Pancreas (tissue), 10 donors: ENCODE results near the gene GRAMD1A. TPM values are rescaled to one million over a fixed set of nuclear protein-coding genes. Genes with fewer than 3 reads are reported as not detected.

Experiments used
- ATAC-seq, 4 donors: fragments of 200-7000 bp; cut with Tn5 transposase; one replicate each; pipeline versions ENCODE4 v1.8.0 to v1.9.1; 2020; ENCODE audit warnings: mild to moderate bottlenecking in 4 of 4, moderate library complexity in 4 of 4
- DNase-seq, 6 donors: peaks; one replicate each; pipeline ENCODE4 v3.0.0-alpha.2; 2020
- FAIRE-seq: peaks from 2 replicates; lab custom pipeline; 2012; peaks lifted over from hg19 to GRCh38; lab: Jason Lieb, UNC
- H3K27ac ChIP-seq, 4 donors: fragments of 200-600 bp; sonication (generic); 1 replicate in 3 of 4; 2 replicates in 1 of 4; pipeline versions ENCODE4 v1.5.0 to v1.8.0; 2020
- H3K27me3 ChIP-seq, 4 donors: fragments of 200-600 bp; one replicate each; pipeline ENCODE4 v1.8.0; 2021
- H3K36me3 ChIP-seq, 3 donors: fragments of 200-600 bp; sonication (generic) in 1 of 3; one replicate each; pipeline versions ENCODE4 v1.5.0 to v1.8.0; 2020 to 2021
- H3K4me1 ChIP-seq, 3 donors: fragments of 200-600 bp; one replicate each; pipeline ENCODE4 v1.8.0; 2021
- H3K4me3 ChIP-seq, 4 donors: fragments of 200-600 bp; sonication (generic) in 2 of 4; one replicate each; pipeline versions ENCODE4 v1.5.0 to v1.8.0; 2020 to 2021
- H3K9me3 ChIP-seq, 4 donors: fragments of 200-600 bp; one replicate each; pipeline ENCODE4 v1.8.0; 2021
- WGBS, 2 donors: extraction: QIAGEN DNeasy Blood & Tissue Kit; methylation state at CpG; one replicate each; pipeline ENCODE4 v1.1.7; 2013; 5-methylcytosine and 5-hydroxymethylcytosine counted together
- intact Hi-C, 3 donors: fragments of 100-400 bp; cut with DNase I; formaldehyde crosslinking; loops; one replicate each; pipeline versions ENCODE4 v1.11.1 to v1.14.2; 2022
- polyA plus RNA-seq, 2 donors: library from polyadenylated mRNA; stranded (reverse); fragments of 200-250 nt; gene quantifications; one replicate each; pipeline ENCODE4 v1.2.3, GENCODE V29; 2013
- total RNA-seq, 6 donors: library from RNA; stranded (reverse); fragmentation: NEBNext Ultra II Directional in 4 of 6; extraction: Animal tissue kit (Norgen Biotek cat#: 25700) in 4 of 6; gene quantifications; one replicate each; pipeline versions ENCODE4 v1.2.1 to v1.2.4, GENCODE V29; 2021 to 2023
- TF ChIP-seq, protein P1 (sequence below), 4 donors: fragments of 200-600 bp; sonication (generic) in 3 of 4; IDR thresholded peaks; one replicate each; pipeline versions ENCODE4 v1.5.0 to v1.8.0; 2021; ENCODE audit warnings: antibody characterized with exemption in 4 of 4
- donor health status: healthy with polysubstance abuse.
- donor health status: DM: no; HTN: no; CAD: no; lungs with moderate emphysema.
- donor health status: DM: no; HTN: no; CAD: no.
- donor health status: control.
- donor health status: control.
- donor health status: Bipolar disorder and iron deficiency.
- donor health status: DM: yes; HTN: yes; CAD: no.
- donor health status: DM: no; HTN: no; CAD: no.
- donor health status: DM: no; HTN: no; CAD: no.
- donor health status: DM: yes; HTN: yes; CAD: no.

The GRAMD1A gene
- total and polyA plus RNA-seq, 8 donors, result 47.3 to 137 (median 87.4) TPM

GRCh38 chr19:35056513-35057063, 56.5 kb downstream of the GRAMD1A start:
- TF ChIP-seq, protein P1, sequence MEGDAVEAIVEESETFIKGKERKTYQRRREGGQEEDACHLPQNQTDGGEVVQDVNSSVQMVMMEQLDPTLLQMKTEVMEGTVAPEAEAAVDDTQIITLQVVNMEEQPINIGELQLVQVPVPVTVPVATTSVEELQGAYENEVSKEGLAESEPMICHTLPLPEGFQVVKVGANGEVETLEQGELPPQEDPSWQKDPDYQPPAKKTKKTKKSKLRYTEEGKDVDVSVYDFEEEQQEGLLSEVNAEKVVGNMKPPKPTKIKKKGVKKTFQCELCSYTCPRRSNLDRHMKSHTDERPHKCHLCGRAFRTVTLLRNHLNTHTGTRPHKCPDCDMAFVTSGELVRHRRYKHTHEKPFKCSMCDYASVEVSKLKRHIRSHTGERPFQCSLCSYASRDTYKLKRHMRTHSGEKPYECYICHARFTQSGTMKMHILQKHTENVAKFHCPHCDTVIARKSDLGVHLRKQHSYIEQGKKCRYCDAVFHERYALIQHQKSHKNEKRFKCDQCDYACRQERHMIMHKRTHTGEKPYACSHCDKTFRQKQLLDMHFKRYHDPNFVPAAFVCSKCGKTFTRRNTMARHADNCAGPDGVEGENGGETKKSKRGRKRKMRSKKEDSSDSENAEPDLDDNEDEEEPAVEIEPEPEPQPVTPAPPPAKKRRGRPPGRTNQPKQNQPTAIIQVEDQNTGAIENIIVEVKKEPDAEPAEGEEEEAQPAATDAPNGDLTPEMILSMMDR (IDR thresholded peaks at IDR 0.05), result no peak
- intact Hi-C loops, result no loop called here
- Histone ChIP-seq H3K9me3 (no peaks in the 10 kb centered on the region), H3K4me1 (no peaks in the 10 kb centered on the region), H3K27ac (no peak overlapping the region), H3K4me3 (no peak overlapping the region), H3K36me3 (no peaks in the 10 kb centered on the region), H3K27me3 (no peaks in the 10 kb centered on the region)
- FAIRE-seq (no peak), ATAC-seq (no peak), DNase-seq (peak in 1 of 6 donors; percentile 2)
- WGBS, 2 donors, result 85 to 87% methylated on average over 6 of the region's 6 CpGs

DNA sequence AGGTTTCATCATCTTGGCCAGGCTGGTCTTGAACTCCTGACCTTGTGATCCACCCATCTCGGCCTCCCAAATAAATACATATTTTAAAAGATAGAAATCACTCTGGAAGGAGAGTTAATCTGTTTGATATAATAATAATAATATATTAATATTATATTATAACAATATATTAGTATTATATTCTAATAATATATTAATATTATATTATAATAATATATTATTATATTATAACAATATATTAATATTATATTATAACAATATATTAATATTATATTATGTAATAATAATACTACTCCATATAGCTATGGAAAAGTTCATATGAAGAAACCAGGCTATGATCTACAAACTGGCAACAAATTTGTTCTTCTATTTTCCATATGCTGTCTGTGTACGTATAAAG, 58.2 kb downstream of the GRAMD1A start:
- DNase-seq (no peak), ATAC-seq (no peak), FAIRE-seq (peak; percentile 63)
- Histone ChIP-seq H3K9me3 (no peaks in the 10 kb centered on the region), H3K27me3 (no peaks in the 10 kb centered on the region), H3K4me3 (no peak overlapping the region), H3K27ac (no peak overlapping the region), H3K4me1 (peaks cover 0 to 3% (median 0%) of the 10 kb centered on the region in 3 donors), H3K36me3 (no peaks in the 10 kb centered on the region)
- WGBS, 2 donors, result 90 to 93% methylated on average over 2 of the region's 2 CpGs
- intact Hi-C loops, result no loop called here
- TF ChIP-seq, protein P1 (IDR thresholded peaks at IDR 0.05), result no peak

DNA sequence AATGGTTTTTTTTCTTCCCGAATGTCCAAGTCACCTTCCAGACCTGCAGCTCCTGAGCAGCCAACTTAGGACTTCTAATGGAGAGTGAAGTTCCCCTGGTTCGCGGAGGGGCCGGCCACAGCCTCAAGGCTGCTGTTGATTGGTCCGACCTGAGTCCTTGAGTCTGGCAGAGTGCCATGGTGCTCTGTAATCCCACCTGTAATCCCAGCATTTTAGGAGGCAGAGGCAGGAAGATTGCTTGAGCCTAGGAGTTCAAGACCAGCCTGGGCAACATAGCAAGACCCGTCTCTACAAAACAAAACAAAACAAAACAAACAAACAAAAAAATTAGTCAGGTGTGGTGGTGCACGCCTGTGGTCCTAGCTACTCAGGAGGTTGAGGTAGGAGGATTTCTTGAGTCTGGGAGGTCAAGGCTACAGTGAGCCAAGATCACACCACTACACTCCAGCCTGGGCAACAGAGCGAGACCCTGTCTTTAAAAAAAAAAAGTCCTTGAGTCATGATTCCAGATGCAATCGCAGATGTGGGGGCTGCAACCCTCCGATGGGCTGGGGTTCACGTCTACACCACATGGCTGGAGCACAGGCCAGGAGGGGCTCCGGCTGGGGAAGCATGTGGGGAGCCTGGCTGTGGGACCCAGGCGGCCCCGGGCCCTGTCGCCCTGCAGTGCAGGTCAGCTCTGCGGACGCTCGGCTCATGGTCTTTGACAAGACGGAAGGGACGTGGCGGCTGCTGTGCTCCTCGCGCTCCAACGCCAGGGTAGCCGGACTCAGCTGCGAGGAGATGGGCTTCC, 59.1 kb downstream of the GRAMD1A start:
- Histone ChIP-seq H3K4me1 (peaks cover 0 to 3% (median 0%) of the 10 kb centered on the region in 3 donors), H3K4me3 (no peak overlapping the region), H3K9me3 (no peaks in the 10 kb centered on the region), H3K27ac (no peak overlapping the region), H3K27me3 (no peaks in the 10 kb centered on the region), H3K36me3 (no peaks in the 10 kb centered on the region)
- no peak for FAIRE-seq
- ATAC-seq, result no peak
- DNase-seq, result peak in 1 of 6 donors; percentile 60
- TF ChIP-seq, protein P1 (IDR thresholded peaks at IDR 0.05), result no peak
- intact Hi-C loops, result no loop called here
- 93% methylated on average over 26 of the region's 26 CpGs for WGBS, 2 donors

DNA sequence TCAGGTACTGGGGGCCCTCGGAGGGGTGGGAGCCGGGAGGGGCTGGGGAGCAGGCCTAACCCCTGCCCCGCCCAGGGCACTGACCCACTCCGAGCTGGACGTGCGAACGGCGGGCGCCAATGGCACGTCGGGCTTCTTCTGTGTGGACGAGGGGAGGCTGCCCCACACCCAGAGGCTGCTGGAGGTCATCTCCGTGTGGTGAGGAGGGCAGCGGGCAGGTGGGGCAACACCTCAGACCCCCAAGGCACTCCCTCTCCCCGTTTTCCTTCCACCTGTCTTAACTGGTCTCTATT, 59.6 kb downstream of the GRAMD1A start:
- FAIRE-seq, result no peak
- H3K9me3 ChIP-seq, result no peaks in the 10 kb centered on the region
- H3K36me3 ChIP-seq, result no peaks in the 10 kb centered on the region
- intact Hi-C loops, result loop anchor here in 1 of 3 donors (10.0 kb wide), 1 partner anchor 75 kb away; the partner anchor contains the start of genes FXYD1 and LGI4
- WGBS, 2 donors, result 88 to 91% methylated on average over 14 to 15 of the region's 15 CpGs
- ATAC-seq, result no peak
- H3K27me3 ChIP-seq, result no peaks in the 10 kb centered on the region
- peak in 1 of 6 donors; percentile 66 for DNase-seq
- peaks cover 0 to 3% (median 0%) of the 10 kb centered on the region in 3 donors for H3K4me1 ChIP-seq
- H3K27ac ChIP-seq, result no peak overlapping the region
- TF ChIP-seq, protein P1 (IDR thresholded peaks at IDR 0.05), result no peak
- H3K4me3 ChIP-seq, result no peak overlapping the region
